GM12874 (cell line): Measurements from ENCODE around the gene MAP3K10.

Experiments
- CTCF ChIP-seq: IDR thresholded peaks from 2 replicates; pipeline ENCODE4 v1.5.1; 2011; ENCODE audit warnings: low read depth, mild to moderate bottlenecking, control low read depth, low read length, moderate library complexity; ENCODE audit not compliant: insufficient read depth

The MAP3K10 gene

GRCh38 chr19:40235238-40236025 is 44.2 kb downstream of the MAP3K10 start:
- TF ChIP-seq CTCF: peak; percentile 26; the same call in 1 of the 2 replicates

GRCh38 chr19:40236026-40236355 is 44.8 kb downstream of the MAP3K10 start:
- TF ChIP-seq CTCF: no peak

- TF ChIP-seq CTCF: no peak
Observed at GRCh38 chr19:40236366-40236765, 45.1 kb downstream of the MAP3K10 start.

- no peak for TF ChIP-seq CTCF
Observed at GRCh38 chr19:40237791-40238190, 46.6 kb downstream of the MAP3K10 start.

- TF ChIP-seq CTCF: no peak
Observed at GRCh38 chr19:40238775-40239174, 47.5 kb downstream of the MAP3K10 start.

- TF ChIP-seq CTCF: no peak
Observed at GRCh38 chr19:40239415-40240226, 48.4 kb downstream of the MAP3K10 start.

- no peak for TF ChIP-seq CTCF
Observed at GRCh38 chr19:40240332-40240731, 49.1 kb downstream of the MAP3K10 start.
